Cardiac fibroblast (primary cell): ENCODE results near the gene TMEM205.

ENCODE experiments used
- DNase-seq, 2 donors: peaks; one replicate each; pipeline versions ENCODE4 v3.0.0 to v3.0.0-alpha.2; 2010; ENCODE audit warnings: low read depth in 2 of 2
- H3K4me3 ChIP-seq, 2 donors: replicated peaks in 1 of 2; 1 replicate in 1 of 2; 2 replicates in 1 of 2; pipeline ENCODE4 v1.5.1; 2011; ENCODE audit warnings: low read depth in 2 of 2, low read length in 2 of 2, mild to moderate bottlenecking in 2 of 2, moderate library complexity in 1 of 2
- TF ChIP-seq, protein P1 (sequence below): IDR thresholded peaks from one replicate; pipeline ENCODE4 v1.5.1; 2011; ENCODE audit warnings: low read depth, mild to moderate bottlenecking, low read length, inconsistent platforms

TMEM205 gene

DNA sequence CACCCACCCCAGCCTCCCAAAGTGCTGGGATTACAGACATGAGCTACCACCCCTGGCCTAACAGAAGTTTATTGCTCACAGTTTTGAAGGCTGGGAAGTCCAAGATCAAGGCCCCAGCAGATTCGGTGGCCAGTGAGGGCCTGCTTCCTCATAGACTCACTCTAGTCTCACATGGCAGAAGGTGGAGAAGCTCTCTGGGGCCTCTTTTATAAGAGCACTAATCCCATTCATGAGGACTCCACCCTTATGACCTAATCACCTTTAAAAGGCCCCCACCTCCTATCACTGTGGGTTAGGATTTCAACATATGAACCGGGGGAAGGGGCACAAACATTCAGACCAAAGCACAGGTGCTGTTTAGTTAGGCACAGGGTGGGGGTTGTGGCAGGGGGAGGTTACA, 21.5 kb upstream of the TMEM205 start:
- DNase-seq = no peak
- no peak overlapping the region for H3K4me3 ChIP-seq
- TF ChIP-seq, protein P1, sequence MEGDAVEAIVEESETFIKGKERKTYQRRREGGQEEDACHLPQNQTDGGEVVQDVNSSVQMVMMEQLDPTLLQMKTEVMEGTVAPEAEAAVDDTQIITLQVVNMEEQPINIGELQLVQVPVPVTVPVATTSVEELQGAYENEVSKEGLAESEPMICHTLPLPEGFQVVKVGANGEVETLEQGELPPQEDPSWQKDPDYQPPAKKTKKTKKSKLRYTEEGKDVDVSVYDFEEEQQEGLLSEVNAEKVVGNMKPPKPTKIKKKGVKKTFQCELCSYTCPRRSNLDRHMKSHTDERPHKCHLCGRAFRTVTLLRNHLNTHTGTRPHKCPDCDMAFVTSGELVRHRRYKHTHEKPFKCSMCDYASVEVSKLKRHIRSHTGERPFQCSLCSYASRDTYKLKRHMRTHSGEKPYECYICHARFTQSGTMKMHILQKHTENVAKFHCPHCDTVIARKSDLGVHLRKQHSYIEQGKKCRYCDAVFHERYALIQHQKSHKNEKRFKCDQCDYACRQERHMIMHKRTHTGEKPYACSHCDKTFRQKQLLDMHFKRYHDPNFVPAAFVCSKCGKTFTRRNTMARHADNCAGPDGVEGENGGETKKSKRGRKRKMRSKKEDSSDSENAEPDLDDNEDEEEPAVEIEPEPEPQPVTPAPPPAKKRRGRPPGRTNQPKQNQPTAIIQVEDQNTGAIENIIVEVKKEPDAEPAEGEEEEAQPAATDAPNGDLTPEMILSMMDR = no peak

DNA sequence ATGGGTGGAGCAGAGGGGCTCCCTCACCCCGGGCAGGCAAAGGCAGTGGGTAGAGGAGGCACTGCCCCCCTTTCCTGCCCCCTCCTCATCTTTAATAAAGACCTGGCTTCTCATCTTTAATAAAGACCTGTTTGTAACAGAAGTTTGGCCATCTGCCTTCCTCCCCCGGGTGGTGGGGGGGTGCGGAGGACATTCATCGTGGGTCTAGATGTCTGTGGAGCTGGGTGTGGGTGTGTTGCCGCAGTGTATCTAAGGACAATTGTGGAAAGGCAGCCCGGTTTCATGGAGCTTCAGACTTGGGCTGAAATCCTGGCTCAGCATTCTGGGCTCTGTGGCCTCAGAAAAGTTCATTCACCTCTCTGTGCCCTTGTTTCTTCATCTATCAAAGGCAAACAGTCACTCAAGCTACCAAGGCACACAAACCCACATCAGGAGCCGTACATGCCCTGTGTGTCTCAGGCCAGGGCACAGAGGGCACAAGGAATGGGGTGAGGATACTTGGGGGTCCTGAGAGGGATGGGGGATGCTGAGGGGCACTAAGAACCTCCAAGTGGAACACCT, 19.6 kb upstream of the TMEM205 start:
- DNase-seq = no peak
- H3K4me3 ChIP-seq = no peak overlapping the region
- TF ChIP-seq, protein P1 = no peak

DNA sequence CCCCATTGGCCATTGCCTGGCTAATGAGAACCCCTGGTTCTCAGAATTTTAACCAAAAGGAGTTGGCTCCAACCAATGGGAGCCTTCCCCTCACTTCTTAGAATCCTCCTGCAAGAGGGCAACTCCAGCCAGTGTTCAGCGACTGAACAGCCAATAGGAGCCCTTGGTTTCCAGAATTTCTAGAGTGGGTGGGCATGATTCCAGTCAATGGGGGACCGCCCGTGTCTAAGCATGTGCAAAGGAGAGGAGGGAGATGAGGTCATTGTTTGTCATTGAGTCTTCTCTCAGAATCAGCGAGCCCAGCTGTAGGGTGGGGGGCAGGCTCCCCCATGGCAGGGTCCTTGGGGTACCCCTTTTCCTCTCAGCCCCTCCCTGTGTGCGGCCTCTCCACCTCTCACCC, 18.9 kb upstream of the TMEM205 start:
- TF ChIP-seq, protein P1 = no peak
- no peak overlapping the region for H3K4me3 ChIP-seq
- no peak for DNase-seq

DNA sequence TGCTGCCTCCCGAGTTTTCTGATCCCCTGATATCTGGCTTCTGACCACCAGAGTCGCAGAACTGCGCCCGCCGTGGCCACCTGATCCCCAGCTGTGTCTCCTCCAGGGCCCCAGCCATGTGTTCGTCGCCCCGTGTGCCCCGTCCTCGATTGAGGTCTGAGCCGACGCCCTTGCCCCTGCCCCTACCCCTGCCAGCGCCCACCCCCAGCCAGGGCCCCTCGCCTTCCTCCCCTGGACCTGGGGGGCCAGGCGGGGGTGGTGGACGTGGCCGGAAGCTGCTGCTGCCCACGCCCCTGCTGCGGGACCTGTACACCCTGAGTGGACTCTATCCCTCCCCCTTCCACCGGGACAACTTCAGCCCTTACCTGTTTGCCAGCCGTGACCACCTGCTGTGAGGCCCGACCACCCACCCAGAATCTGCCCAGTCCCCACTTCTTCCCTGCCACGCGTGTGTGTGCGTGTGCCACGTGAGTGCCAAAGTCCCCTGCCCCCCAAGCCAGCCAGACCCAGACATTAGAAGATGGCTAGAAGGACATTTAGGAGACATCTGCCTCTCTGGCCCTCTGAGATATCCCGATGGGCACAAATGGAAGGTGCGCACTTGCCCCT, 18.3 kb upstream of the TMEM205 start:
- TF ChIP-seq, protein P1 = no peak
- DNase-seq = no peak
- H3K4me3 ChIP-seq = no peak overlapping the region

DNA sequence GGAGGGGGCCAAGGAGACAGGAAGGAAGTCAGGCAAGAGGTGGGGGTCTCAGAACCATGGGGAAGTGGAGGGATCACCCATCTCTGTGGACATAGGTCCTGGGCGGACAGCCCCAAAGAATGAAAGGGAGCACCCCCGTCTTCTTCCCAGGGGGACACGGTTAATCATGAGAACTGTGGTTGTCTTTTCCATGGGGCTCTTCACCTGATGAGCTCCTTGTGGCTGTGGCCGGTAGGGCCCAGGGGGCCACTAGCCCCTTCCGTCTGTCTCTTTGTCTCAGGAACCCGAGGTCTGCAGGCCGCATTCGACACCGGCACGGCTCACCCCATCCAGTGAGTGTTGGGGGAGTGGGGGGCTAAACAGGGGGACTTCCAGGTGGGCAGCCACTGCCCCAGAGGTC, 17.8 kb upstream of the TMEM205 start:
- TF ChIP-seq, protein P1 = no peak
- DNase-seq = no peak
- H3K4me3 ChIP-seq = no peak overlapping the region

DNA sequence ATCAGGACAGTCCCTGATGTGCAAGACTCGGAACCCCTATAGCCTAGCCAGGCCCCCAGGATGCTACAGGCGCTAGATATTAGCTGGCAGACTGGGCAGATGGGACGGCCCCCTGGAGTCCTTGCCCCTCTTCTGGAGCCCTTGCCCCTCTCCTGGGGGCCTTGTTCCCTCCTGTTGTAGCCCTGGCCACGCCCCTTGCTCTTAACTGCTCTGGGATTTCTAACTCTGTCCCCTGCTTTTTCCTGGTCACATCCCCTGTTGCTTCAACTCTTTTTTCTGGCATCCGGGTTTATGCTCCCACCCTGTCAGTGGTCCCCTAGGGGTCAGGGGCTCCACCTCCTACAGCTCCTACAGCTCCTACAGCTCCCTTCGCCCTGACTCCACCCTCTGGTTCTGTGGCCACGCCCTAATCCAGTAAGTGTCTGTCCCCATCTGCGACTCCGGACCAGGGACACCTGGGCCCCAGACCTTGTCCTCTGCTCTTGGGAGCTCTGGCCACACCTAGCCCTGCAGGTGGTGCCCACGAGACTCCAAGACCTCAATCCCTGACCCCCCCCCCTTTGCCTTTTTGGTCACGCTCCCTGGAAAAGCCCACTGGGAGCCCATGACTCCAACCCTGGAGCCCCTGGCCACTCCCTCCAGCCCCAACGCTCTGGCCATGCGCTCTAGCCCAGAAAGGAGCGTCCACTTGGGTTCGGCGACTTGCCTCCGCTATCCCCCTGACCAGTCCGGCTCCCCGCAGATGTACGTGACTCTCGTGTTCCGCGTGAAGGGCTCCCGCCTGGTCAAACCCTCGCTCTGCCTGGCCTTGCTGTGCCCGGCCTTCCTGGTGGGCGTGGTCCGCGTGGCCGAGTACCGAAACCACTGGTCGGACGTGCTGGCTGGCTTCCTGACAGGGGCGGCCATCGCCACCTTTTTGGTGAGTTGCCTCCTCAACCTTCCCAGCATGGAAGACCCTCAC, 16.0 kb upstream of the TMEM205 start:
- TF ChIP-seq, protein P1 = no peak
- no peak for DNase-seq
- H3K4me3 ChIP-seq = no peak overlapping the region
